Tibial nerve (tissue), 4 donors: Measurements from ENCODE around the gene LAP3.

Experiments
- EP300 ChIP-seq, 2 donors: sonication (generic); formaldehyde crosslinking; IDR thresholded peaks; one replicate each; pipeline ENCODE4 v1.6.1; 2017; ENCODE audit warnings: antibody characterized with exemption in 2 of 2, mild to moderate bottlenecking in 1 of 2
- TF ChIP-seq, protein P1 (sequence below), 5 experiments: fragments of 200-600 bp in 3 of 5; fragments of 450-650 bp in 2 of 5; sonication (generic) in 3 of 5; IDR thresholded peaks; one replicate each; pipeline ENCODE4 v1.5.1; 2016 to 2019; ENCODE audit warnings: antibody characterized with exemption in 5 of 5, mild to moderate bottlenecking in 3 of 5, moderate library complexity in 2 of 5

DNA sequence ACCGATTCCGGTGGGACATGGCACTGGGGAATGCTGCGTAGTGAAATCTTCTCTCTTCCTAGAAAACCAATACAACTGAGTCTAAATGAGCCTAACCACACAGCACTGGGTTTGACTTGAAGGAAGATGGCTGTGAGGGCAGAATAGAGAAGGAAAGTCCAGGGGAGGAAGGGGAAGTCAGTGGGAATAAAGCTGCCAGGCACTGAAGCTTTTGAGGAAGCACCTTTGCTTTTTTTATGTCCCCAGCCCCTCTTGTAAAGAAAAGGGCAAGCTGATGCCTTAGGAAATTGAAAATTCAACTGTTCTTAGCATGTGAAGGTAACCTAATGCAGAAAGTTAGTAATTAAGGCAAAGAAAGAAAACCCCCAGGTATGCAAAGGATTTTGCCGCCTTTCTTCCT, 58.1 kb downstream of the LAP3 start:
- TF ChIP-seq, protein P1, sequence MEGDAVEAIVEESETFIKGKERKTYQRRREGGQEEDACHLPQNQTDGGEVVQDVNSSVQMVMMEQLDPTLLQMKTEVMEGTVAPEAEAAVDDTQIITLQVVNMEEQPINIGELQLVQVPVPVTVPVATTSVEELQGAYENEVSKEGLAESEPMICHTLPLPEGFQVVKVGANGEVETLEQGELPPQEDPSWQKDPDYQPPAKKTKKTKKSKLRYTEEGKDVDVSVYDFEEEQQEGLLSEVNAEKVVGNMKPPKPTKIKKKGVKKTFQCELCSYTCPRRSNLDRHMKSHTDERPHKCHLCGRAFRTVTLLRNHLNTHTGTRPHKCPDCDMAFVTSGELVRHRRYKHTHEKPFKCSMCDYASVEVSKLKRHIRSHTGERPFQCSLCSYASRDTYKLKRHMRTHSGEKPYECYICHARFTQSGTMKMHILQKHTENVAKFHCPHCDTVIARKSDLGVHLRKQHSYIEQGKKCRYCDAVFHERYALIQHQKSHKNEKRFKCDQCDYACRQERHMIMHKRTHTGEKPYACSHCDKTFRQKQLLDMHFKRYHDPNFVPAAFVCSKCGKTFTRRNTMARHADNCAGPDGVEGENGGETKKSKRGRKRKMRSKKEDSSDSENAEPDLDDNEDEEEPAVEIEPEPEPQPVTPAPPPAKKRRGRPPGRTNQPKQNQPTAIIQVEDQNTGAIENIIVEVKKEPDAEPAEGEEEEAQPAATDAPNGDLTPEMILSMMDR (IDR thresholded peaks at IDR 0.05), result no peak
- no peak for TF ChIP-seq EP300 (IDR thresholded peaks at IDR 0.05)
